HG02623 (cell line): ENCODE results near the gene SLC37A3.
"Not testable (repeated sequence)": the region's sequence is repeated elsewhere in the genome, so short reads cannot be mapped to it uniquely, and the experiment has no call there.

Experiments
- ATAC-seq: cut with Tn5 transposase; IDR thresholded peaks from one replicate; pipeline ENCODE4 v1.9.1; 2021; ENCODE audit warnings: moderate library complexity; ENCODE audit not compliant: unreplicated experiment

Gene SLC37A3

DNA sequence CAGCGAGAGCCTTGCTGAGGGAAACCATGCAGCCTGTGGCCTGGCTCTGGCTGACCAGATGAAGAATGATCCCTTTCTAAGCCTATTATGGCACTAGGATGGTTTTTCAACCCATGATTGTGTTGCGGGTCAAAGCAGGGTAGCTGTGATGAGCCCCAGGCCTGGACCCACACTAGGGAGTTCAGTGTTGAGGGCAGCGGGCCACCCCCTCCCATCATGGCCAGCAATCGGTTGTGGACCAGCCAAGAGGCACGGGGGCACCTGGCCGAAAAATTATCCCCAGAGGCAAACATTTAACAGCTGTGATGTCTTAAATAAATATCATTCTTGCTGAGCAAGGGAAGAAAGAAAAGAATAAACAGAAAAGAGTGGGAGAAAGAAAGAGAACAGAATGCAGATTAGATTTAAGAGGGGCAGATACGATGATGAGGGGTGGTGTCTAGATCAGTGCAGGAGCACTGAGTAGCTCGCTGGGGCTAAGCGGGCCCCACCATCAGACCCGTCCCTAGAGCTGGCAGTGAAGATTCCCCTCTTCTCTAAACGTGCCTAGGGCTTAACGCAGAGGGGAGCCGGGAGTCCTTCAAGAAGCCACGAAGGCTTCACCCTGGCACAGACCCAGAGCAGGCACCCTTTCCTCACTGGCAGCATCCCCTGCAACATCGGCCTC lies 82.7 kb downstream of the SLC37A3 start:
- no peak for ATAC-seq

- no peak for ATAC-seq
Measured at GRCh38 chr7:140314573-140315480, 83.5 kb downstream of the SLC37A3 start.

GRCh38 chr7:140312141-140312846 lies 86.0 kb downstream of the SLC37A3 start:
- ATAC-seq: no peak

DNA sequence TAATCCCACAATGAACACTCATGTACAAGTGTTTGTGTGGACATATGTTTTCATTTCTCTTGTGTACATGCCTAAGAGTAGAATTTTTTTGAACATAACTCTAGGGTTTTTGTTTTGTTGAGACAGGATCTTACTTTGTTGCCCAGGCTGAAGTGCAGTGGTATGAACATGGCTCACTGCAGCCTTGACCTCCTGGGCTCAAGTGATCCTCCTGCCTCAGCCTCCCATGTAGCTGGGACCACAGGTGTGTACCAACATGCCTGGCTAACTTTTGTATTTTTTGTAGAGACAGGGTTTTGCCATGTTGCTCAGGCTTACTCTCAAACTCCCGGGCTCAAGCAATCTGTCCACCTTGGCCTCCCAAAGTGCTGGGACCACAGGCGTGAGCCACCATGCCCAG lies 87.2 kb downstream of the SLC37A3 start:
- ATAC-seq: not testable (repeated sequence)

DNA sequence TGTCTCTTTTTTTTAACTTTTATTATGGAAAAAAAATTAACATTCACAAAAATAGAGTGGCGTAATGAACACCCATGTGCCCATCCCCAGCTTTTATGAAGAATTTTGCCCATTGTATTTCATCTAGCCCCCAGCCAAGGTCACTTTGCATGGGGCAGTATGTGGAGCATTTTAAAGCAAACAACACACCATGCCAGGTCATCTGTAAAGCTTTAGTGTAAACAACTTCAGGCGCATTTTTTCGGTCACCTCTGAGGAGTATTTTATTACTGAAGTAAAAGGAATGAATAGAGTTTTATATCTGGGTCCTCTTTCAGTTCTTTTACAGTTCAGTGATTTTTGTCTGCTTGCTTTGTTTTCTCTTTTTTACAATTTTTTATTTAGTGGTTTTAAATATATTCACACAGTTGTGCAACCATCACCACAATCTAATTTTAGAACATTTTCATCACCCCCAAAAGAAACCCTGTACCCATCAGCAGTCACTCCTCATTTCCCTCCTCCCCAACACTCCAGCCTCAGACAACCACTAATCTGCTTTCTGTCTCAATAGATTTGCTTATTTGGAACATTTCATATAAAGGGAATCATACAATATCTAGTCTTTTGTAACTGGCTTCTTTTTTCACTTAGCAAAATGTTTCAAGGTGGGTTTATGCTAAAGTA lies 87.9 kb downstream of the SLC37A3 start:
- no peak for ATAC-seq

GRCh38 chr7:140308060-140308459 lies 90.3 kb downstream of the SLC37A3 start:
- no peak for ATAC-seq

DNA sequence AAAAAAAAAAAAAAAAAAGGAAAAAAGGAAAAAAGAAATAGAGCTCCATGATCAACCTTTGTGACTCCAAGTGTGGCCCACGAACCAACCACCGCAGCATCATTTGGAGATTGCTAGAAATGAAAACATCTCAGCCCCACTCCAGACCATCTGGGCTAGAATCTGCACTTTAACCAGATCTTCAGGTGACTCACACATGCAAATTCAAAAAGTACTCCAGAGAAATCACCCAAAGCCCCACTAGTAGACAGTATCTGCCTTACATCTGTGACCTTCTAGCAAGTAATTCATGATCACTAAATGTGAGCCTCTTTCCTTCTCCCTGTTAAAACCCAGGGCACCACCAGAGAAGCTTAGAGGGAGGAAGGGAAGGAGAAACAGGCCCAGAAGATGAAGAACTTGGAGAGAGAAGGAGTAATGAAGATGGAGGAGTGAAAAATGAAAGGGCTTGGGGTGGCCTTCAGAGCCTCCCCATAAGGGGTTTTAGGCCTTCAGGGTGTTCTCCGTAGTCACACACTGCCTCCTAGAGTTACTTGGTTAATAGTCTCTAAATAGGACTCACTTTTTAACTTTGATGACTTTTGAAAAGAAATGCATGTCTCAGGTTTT lies 94.0 kb downstream of the SLC37A3 start:
- ATAC-seq: no peak

GRCh38 chr7:140300243-140301136 lies 97.8 kb downstream of the SLC37A3 start:
- no peak for ATAC-seq

GRCh38 chr7:140298213-140298612 lies 100.1 kb downstream of the SLC37A3 start:
- no peak for ATAC-seq

DNA sequence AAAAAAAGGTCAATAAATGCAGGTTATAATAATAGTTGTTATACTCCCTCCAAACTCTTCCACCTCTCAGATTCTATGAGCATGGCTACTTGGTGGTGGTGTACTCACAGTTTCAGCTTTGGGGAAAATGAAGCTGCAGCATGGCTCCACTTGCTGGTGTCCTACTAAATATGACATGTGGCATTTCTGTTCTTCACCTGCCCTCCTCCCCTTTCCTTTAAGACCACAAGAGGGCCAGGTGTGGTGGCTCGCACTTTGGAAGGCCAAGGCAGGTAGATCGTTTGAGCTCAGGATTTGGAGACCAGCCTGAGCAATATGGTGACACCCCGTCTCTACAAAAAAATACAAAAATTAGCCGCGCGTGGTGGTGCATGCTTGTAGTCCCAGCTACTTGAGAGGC lies 101.1 kb downstream of the SLC37A3 start:
- ATAC-seq: no peak

DNA sequence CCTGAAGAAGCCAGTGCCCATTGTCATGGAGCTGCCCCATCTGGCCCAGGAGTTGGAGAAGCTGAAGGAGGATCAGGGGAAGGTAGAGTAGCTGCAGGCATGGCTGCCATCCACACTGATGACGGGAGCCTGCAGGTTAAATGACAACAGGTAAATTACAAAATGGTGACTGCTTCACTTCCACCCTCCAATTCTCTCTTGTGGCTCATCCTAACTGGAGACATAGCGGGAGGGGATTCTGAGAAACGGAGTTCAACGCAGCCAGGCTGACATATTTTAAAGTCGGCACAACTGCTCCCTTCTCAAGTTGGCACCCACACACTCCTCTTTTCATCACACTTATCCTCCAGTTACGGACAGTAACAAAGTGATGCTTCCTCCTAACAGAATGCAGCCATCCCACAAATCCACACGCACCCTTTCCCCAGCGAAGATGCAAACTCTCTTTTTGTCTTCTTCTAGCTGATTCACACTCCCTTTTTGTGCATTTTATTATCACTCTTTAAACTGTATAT lies 103.0 kb downstream of the SLC37A3 start:
- no peak for ATAC-seq

DNA sequence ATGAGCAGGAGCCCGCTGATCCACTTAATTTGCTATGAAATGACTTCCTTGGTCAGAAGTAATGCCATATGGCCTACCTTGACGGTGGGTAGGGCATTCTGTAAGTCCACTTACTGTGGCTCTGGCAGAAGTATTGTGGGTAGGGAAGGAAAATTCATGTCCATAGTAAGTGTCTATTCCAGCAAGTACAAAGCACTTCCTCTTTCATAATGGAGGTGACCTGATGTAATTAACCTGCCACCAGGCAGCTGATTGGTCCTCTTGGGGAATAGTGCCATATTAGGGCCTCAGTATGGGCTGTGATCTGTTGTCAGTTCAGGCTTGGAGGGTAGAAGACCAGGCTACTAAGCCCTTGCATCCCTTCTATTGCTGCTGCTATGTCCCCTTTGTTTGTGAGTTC lies 103.9 kb downstream of the SLC37A3 start:
- ATAC-seq: no peak

- ATAC-seq: no peak
Measured at GRCh38 chr7:140292438-140292837, 105.9 kb downstream of the SLC37A3 start.

GRCh38 chr7:140289804-140290203 lies 108.5 kb downstream of the SLC37A3 start:
- no peak for ATAC-seq

- ATAC-seq: no peak
Measured at GRCh38 chr7:140287988-140288387, 110.3 kb downstream of the SLC37A3 start.

DNA sequence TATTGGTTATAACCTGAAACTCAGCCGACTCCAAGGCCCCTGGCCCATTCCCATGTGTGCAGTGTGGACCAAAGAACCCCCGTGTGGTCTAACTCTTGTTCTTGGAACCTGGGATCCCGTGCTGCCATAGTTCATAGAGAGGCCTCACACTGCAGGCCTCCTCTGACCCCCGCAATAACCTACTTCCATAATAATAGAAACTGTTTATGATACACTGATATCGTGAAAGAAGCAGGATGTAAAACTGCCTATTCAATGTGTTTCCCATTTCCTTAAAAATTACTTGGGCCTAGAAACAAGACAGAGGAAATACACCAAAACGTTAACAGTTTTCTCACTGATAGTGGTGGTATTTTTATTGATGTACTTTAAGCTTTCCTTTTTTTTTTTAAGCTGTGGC lies 112.4 kb downstream of the SLC37A3 start:
- ATAC-seq: no peak

GRCh38 chr7:140284062-140284461 lies 114.3 kb downstream of the SLC37A3 start:
- ATAC-seq: no peak
